Measurements from ENCODE around the gene SMC1B. TPM values are rescaled to one million over a fixed set of nuclear protein-coding genes. Genes with fewer than 3 reads are reported as not detected.

SMC1B gene
- total RNA-seq, 1 donor from 2014 or later: not detected

DNA sequence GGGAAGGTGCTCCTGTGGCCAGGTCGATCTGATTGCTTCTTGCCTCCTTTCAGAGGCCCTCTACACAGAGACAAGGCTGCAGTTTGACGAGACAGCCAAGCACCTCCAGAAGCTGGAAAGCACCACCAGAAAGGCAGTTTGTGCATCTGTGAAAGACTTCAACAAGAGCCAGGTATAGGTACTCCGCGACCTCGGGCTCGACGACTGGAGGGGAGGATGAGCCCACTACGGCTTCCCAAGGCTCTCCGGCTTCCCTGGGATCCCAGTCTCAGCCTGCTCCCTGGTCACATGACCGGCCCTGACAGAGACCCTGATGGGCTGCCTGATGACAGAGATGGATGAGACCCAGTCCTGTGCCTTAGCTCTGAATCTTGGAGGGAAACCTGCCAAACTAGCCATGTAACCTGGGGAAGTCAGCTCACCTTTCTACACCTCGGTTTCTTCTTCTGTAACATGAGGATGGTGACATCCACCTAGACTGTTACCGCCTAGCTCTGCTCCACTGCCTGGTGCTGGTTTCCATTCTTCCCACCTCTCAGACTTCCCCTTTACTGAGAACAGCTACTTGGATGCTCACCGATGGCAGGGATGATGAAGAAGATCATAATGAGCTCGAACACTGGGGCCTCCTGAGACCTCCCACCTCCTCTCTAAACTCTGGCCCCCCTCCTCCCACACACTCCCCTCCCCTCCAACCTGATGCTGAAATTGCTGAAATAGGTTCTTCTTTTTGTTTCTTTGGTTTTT, 9.0 kb upstream of the SMC1B start:
- H3K27ac ChIP-seq (replicated peaks): no peak overlapping the region
- no peaks in the 10 kb centered on the region for H3K4me1 ChIP-seq
- DNase-seq: no peak
- intact Hi-C loops (cut with micrococcal nuclease): no loop called here
- H3K9me3 ChIP-seq (replicated peaks): peaks cover 6% of the 10 kb centered on the region
- H3K4me3 ChIP-seq: no peak overlapping the region
- H3K27me3 ChIP-seq (ENCODE audit: low read depth): no peaks in the 10 kb centered on the region
- no peak for TF ChIP-seq CTCF (IDR thresholded peaks at IDR 0.05; ENCODE audit: borderline replicate concordance)
- H3K36me3 ChIP-seq: no peaks in the 10 kb centered on the region

DNA sequence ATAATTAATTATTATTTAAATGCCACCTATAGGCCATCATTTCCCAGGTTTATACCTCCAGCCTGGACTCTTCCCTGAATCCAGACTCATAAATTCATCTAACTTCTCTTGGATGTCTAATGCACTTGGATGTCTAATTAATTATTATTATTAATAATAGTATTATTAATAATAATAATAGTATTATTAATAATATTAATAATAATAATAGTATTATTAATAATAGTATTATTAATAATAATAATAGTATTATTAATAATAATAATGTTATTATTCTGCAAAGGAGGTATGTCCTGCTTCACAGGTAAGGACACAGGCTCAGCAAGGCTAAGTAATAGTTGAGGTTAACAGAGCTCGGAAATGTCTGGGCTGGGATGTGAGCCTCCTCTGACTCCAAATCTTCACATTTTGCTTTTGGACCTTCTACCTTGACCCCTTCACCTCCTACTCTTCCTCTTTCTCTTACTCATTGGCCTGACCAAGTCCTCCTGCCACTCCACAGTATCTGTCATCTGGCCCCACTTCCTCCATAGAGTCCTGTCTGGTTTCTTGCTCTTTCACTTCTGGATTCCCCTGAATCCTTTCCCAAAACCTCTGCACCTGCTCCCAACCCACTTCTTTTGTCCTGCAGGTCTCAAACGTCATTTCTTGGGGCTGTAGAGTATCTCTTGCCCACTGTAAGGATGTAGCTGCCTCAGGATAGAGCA, 8.1 kb upstream of the SMC1B start:
- H3K36me3 ChIP-seq: no peaks in the 10 kb centered on the region
- TF ChIP-seq CTCF (IDR thresholded peaks at IDR 0.05; ENCODE audit: borderline replicate concordance): no peak
- H3K9me3 ChIP-seq (replicated peaks): no peaks in the 10 kb centered on the region
- intact Hi-C loops (cut with micrococcal nuclease): no loop called here
- DNase-seq: no peak
- H3K4me3 ChIP-seq: no peak overlapping the region
- H3K4me1 ChIP-seq: no peaks in the 10 kb centered on the region
- no peaks in the 10 kb centered on the region for H3K27me3 ChIP-seq (ENCODE audit: low read depth)
- H3K27ac ChIP-seq (replicated peaks): no peak overlapping the region

DNA sequence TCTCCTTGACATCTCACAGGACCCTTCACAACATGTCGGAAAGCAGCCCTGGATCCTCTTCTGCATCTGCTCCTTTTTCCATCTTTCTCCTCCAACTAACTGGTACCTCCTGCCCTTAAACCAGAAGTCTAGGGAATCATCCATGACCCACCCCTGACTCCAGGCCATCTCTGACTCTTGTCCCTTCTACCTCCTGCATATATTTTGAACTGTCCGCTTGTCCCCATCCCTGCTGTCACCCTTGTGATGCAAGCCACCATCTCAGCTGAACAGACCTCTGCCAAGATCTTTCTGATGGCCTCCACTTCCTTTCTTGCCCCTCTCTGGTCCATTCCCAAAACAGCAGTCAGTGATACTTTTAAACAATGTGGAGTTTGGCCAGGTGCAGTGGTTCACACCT, 7.1 kb upstream of the SMC1B start:
- no peak for DNase-seq
- no peak for TF ChIP-seq CTCF (IDR thresholded peaks at IDR 0.05; ENCODE audit: borderline replicate concordance)
- no peaks in the 10 kb centered on the region for H3K4me1 ChIP-seq
- no peak overlapping the region for H3K27ac ChIP-seq (replicated peaks)
- H3K9me3 ChIP-seq (replicated peaks): no peaks in the 10 kb centered on the region
- intact Hi-C loops (cut with micrococcal nuclease): no loop called here
- no peaks in the 10 kb centered on the region for H3K27me3 ChIP-seq (ENCODE audit: low read depth)
- no peak overlapping the region for H3K4me3 ChIP-seq
- no peaks in the 10 kb centered on the region for H3K36me3 ChIP-seq

DNA sequence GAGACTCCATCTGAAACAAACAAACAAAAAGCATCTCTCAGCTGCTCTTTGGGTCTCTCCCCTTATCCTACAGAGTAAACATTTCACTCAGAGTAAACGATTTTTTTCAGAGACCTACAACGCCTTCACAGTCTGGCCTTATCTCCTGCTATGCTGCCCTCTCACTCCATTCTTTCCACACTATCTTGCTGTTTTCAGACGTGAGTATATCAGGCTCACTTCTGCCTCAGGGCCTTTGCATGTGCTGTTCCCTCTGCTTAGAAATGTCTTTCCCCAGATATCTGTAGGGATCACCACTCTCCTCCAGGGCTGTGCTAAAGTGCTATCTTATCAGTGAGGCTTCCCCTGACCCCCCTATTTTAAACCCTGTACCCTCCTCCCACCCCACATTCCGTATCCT, 6.6 kb upstream of the SMC1B start:
- intact Hi-C loops (cut with micrococcal nuclease): no loop called here
- Histone ChIP-seq H3K27ac (replicated peaks) (no peak overlapping the region), H3K4me1 (no peaks in the 10 kb centered on the region), H3K4me3 (no peak overlapping the region), H3K36me3 (no peaks in the 10 kb centered on the region), H3K27me3 (ENCODE audit: low read depth) (no peaks in the 10 kb centered on the region), H3K9me3 (replicated peaks) (no peaks in the 10 kb centered on the region)
- no peak for DNase-seq
- no peak for TF ChIP-seq CTCF (IDR thresholded peaks at IDR 0.05; ENCODE audit: borderline replicate concordance)

DNA sequence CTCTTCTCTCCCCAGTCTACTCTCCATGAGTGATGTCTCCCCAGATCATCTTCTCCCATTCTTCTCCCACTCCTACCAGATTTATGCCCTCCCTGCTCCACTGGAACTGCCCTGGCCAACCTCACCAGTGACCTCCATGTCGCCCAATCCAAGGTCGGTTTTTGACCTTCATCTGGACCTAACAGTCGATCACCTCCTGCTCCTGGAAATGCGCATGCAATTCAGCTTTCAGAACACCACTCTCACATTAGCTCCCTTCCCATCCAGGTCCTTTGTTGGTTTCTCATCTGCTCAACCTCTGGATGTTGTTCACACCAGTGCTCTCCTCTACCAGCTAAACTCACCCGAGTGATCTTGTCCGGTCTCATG, 5.4 kb upstream of the SMC1B start:
- H3K9me3 ChIP-seq (replicated peaks): no peaks in the 10 kb centered on the region
- TF ChIP-seq CTCF (IDR thresholded peaks at IDR 0.05; ENCODE audit: borderline replicate concordance): no peak
- intact Hi-C loops (cut with micrococcal nuclease): no loop called here
- no peak overlapping the region for H3K4me3 ChIP-seq
- DNase-seq: no peak
- H3K4me1 ChIP-seq: peaks cover 5% of the 10 kb centered on the region
- no peak overlapping the region for H3K27ac ChIP-seq (replicated peaks)
- no peaks in the 10 kb centered on the region for H3K36me3 ChIP-seq
- H3K27me3 ChIP-seq (ENCODE audit: low read depth): no peaks in the 10 kb centered on the region
